Measurements from ENCODE around the gene TNS2. TPM values are rescaled to one million over a fixed set of nuclear protein-coding genes. Genes with fewer than 3 reads are reported as not detected.
A peak's percentile ranks its signal among the peaks of the same experiment; 100 is the strongest.

Gene TNS2
- total and polyA plus RNA-seq, 2 of the 13 experiments (the other 11 are each of a cell fraction or from before 2014, with no cell fraction given): 8.9 to 20.4 TPM

DNA sequence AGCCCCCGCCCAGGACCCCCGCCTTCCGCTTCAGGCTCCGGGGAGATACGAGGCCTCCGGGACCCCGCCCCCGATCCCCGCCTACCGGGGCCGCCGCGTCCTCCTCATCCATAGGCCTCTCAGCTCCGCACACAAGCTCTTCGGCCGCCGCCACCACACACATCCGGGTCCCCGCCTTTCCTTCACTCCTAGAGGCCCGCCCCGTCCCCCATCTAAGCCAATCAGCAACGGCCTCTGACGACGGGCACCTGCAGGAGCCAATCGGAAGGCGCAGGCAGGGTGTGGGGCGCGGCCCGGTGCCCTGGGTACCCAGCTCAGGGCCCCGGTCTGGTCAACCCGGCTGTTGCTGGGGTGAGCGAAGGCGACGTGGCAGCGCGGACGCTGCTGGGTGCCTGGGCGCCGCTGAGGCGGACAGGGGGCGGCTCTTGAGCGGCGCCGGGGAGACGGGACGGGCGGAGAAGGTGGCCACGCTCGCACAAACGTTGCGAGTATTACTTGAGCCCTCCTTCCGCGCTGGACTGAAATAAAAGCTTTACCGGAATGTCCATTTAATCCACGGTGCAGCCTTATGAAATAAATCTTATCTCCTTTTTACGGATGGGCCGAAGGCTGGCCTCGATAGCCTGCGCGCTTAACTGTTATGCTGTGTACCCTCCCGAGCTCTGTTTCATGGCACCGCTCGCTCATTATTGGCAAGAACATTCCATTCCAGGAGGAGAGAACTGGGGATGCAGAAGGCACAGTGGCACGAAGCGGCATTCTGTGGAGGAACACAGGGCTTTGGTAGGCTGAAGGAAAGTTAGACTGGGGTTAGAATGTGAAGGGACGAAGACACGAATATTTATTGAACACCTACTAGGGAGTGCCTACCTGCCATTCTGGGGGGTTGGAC is 29.6 kb downstream of the TNS2 start, which contains the start of gene SPRYD3 (continued):
- 0 out of 2 replicates have a peak, but pooled peaks have one; percentile 34 for TF ChIP-seq GZF1 (CRISPR knock-in tag; IDR thresholded peaks at IDR 0.05)
- TF ChIP-seq, protein P1, sequence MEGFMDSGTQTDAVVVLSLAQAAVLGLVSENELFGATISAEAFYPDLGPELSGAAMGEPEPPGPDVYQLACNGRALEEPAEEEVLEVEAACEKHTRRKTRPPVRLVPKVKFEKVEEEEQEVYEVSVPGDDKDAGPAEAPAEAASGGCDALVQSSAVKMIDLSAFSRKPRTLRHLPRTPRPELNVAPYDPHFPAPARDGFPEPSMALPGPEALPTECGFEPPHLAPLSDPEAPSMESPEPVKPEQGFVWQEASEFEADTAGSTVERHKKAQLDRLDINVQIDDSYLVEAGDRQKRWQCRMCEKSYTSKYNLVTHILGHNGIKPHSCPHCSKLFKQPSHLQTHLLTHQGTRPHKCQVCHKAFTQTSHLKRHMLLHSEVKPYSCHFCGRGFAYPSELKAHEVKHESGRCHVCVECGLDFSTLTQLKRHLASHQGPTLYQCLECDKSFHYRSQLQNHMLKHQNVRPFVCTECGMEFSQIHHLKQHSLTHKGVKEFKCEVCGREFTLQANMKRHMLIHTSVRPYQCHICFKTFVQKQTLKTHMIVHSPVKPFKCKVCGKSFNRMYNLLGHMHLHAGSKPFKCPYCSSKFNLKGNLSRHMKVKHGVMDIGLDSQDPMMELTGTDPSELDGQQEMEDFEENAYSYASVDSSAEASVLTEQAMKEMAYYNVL (CRISPR knock-in tag; IDR thresholded peaks at IDR 0.05; ENCODE audit: borderline replicate concordance): no peak
- TF ChIP-seq, protein P2, sequence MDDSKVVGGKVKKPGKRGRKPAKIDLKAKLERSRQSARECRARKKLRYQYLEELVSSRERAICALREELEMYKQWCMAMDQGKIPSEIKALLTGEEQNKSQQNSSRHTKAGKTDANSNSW (CRISPR knock-in tag; IDR thresholded peaks at IDR 0.05; ENCODE audit: borderline replicate concordance): no peak
- TF ChIP-seq ZNF292 (CRISPR knock-in tag; IDR thresholded peaks at IDR 0.05; ENCODE audit: borderline replicate concordance, low read depth): no peak
- TF ChIP-seq BHLHE40 (IDR thresholded peaks at IDR 0.05; ENCODE audit: low read length): no peak
- TF ChIP-seq ZFP62 (CRISPR knock-in tag; IDR thresholded peaks at IDR 0.05): no peak
- TF ChIP-seq ZMAT3 (CRISPR knock-in tag; conservative IDR thresholded peaks at IDR 0.05): peak; percentile 72
- TF ChIP-seq JUND (CRISPR knock-in tag; IDR thresholded peaks at IDR 0.05): no peak
- no peak for TF ChIP-seq NCOR1 (IDR thresholded peaks at IDR 0.05; ENCODE audit: borderline replicate concordance, low read length)
- no peak for TF ChIP-seq ZNF577 (CRISPR knock-in tag; IDR thresholded peaks at IDR 0.05; ENCODE audit: borderline replicate concordance, low read depth)
- TF ChIP-seq, protein P3, sequence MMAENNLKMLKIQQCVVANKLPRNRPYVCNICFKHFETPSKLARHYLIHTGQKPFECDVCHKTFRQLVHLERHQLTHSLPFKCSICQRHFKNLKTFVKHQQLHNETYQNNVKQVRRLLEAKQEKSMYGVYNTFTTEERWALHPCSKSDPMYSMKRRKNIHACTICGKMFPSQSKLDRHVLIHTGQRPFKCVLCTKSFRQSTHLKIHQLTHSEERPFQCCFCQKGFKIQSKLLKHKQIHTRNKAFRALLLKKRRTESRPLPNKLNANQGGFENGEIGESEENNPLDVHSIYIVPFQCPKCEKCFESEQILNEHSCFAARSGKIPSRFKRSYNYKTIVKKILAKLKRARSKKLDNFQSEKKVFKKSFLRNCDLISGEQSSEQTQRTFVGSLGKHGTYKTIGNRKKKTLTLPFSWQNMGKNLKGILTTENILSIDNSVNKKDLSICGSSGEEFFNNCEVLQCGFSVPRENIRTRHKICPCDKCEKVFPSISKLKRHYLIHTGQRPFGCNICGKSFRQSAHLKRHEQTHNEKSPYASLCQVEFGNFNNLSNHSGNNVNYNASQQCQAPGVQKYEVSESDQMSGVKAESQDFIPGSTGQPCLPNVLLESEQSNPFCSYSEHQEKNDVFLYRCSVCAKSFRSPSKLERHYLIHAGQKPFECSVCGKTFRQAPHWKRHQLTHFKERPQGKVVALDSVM (CRISPR knock-in tag; IDR thresholded peaks at IDR 0.05): no peak; the same call in 1 of the 2 replicates
- TF ChIP-seq HOXA3 (CRISPR knock-in tag; IDR thresholded peaks at IDR 0.05): peak; percentile 68
- TF ChIP-seq CCDC6 (CRISPR knock-in tag; IDR thresholded peaks at IDR 0.05): no peak
- no peak for TF ChIP-seq NR2F6 (IDR thresholded peaks at IDR 0.05)
- no peak; the same call in 1 of the 2 replicates for TF ChIP-seq NR2F6 (CRISPR knock-in tag; IDR thresholded peaks at IDR 0.05)
- no peak for TF ChIP-seq PLRG1 (conservative IDR thresholded peaks at IDR 0.05)
- TF ChIP-seq, protein P4, sequence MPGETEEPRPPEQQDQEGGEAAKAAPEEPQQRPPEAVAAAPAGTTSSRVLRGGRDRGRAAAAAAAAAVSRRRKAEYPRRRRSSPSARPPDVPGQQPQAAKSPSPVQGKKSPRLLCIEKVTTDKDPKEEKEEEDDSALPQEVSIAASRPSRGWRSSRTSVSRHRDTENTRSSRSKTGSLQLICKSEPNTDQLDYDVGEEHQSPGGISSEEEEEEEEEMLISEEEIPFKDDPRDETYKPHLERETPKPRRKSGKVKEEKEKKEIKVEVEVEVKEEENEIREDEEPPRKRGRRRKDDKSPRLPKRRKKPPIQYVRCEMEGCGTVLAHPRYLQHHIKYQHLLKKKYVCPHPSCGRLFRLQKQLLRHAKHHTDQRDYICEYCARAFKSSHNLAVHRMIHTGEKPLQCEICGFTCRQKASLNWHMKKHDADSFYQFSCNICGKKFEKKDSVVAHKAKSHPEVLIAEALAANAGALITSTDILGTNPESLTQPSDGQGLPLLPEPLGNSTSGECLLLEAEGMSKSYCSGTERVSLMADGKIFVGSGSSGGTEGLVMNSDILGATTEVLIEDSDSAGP (CRISPR knock-in tag; IDR thresholded peaks at IDR 0.05; ENCODE audit: borderline replicate concordance): peak; percentile 82; the same call in 1 of the 2 replicates
- peak; percentile 79 for TF ChIP-seq ZNF547 (CRISPR knock-in tag; IDR thresholded peaks at IDR 0.05)
- TF ChIP-seq CEBPG (CRISPR knock-in tag; IDR thresholded peaks at IDR 0.05): no peak
- TF ChIP-seq FOXK1 (CRISPR knock-in tag; IDR thresholded peaks at IDR 0.05; ENCODE audit: borderline replicate concordance, low read depth): peak; percentile 59; the same call in 1 of the 2 replicates

Data from HepG2 (cell line).